Measurements from ENCODE around the gene PACS1.
A peak's percentile ranks its signal among the peaks of the same experiment; 100 is the strongest.
"Not testable (repeated sequence)": the region's sequence is repeated elsewhere in the genome, so short reads cannot be mapped to it uniquely, and the experiment has no call there.

The PACS1 gene

DNA sequence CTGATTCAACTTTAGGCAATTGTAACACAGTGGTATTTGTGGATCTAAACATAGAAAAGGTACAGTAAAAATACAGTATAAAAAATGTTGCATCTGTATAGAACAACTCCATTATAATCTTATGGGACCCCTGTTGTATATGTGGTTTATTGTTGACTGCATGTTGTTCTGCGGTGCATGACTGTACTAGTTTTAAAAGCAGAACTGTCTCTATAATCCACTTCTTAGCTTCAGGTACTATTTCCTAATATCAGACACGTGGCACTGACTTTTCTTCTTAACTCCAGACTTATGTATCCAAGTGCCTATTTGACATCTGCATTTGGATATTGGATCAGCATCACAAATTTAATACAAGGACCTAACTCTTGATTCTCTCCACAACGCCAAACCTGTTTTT, 41.1 kb downstream of the PACS1 start:
- no peak for DNase-seq (ENCODE audit: low read depth)

DNA sequence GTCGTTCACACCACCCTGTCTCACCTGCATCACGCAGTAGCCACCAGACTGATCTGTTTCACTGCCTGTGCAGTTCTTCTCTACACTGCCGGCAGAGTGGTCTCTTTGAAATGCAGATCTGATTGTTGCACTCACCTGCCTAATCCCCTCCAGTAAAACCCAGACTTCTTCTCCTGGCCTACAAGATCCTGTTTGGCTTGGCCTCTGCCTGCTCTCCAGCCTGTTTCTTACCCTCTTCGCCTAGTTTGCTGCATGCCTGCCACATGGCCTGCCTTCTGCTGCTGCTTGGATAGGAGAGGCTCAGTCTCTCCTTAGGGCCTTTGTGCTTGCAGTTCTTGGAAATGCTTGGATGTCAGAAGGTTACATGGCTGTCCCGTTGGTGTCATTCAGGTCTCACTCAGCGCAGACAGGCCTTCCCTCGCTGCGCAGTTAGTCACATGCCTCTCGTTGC, 42.0 kb downstream of the PACS1 start:
- DNase-seq (ENCODE audit: low read depth): no peak

GRCh38 chr11:66112601-66113499, 42.8 kb downstream of the PACS1 start:
- no peak for DNase-seq (ENCODE audit: low read depth)

DNA sequence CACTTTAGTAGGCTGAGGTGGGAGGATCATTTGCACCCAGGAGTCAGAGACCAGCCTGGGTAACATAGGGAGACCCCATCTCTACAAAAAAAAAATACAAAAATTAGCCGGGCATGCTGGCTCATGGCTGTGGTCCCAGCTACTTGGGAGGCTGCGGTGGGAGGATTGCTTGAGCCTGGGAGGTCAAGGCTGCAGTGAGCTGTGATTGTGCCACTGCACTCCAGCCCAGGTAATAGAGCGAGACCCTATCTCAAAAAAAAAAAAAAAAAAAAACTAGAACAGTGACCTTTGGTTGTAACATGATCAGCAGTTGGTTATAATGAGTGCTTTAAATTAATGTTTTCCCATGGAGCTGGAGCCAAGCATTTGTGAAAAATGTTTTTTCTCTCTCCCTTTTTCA, 44.9 kb downstream of the PACS1 start:
- DNase-seq (ENCODE audit: low read depth): not testable (repeated sequence)

- no peak for DNase-seq (ENCODE audit: low read depth)
Measured at GRCh38 chr11:66115638-66116301, 45.7 kb downstream of the PACS1 start.

DNA sequence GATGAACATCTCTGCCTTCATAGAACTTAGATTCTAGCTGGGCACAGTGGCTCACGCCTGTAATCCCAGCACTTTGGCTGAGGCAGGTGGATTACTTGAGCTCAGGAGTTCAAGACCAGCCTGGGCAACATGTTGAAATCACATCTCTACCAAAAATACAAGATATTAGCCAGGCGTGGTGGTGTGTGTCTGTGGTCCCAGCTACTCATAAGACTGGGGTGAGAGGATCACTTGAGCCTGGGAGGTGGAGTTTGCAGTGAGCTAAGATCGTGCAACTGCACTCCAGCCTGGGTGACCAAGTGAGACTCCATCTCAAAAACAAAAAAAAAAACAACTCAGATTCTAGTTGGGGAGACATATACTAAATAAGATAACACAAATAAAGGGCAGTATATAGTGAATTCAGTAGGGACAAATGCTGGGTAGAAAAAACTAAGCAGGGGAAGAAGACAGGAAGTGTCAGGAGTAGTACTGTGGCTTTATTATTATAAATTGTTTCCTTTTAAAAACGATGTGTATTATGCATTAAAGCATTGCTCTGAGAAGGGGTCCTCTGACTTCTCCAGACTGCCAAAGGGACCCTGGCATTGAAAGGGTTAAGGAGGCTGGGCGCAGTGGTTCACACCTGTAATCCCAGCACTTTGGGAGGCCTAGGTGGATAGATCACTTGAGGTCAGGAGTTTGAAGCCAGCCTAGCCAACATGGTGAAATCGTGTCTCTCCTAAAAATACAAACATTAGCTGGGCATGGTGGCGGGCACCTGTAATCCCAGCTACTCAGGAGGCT, 46.7 kb downstream of the PACS1 start:
- DNase-seq (ENCODE audit: low read depth): no peak

- no peak for DNase-seq (ENCODE audit: low read depth)
Measured at GRCh38 chr11:66118847-66119246, 48.8 kb downstream of the PACS1 start.

- DNase-seq (ENCODE audit: low read depth): no peak
Measured at GRCh38 chr11:66119348-66120133, 49.5 kb downstream of the PACS1 start.

GRCh38 chr11:66121466-66121865, 51.4 kb downstream of the PACS1 start:
- no peak for DNase-seq (ENCODE audit: low read depth)

- no peak for DNase-seq (ENCODE audit: low read depth)
Measured at GRCh38 chr11:66123902-66124301, 53.8 kb downstream of the PACS1 start.

DNA sequence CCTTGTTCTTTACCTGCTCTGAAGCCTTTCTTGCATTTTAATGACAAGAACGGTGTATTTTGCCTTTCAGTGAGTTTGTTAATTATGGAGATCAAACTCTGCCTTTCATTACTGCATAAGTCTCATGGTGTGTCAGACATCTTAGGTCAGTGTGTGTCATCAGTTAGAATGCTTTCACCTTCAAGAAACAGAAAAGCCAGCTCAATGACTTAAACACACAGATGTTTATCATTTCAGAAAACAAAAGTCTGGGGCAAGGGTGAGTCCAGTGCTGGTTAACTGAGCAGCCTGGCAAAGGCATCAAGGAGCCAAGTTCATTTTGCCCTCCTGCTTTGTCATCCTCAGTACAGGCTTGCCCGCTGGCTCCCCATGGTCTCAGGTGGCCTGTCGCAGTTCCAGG, 54.5 kb downstream of the PACS1 start:
- DNase-seq (ENCODE audit: low read depth): no peak

GRCh38 chr11:66126064-66126463, 56.0 kb downstream of the PACS1 start:
- DNase-seq (ENCODE audit: low read depth): no peak

GRCh38 chr11:66126808-66127555, 56.9 kb downstream of the PACS1 start:
- DNase-seq (ENCODE audit: low read depth): peak; percentile 43

DNA sequence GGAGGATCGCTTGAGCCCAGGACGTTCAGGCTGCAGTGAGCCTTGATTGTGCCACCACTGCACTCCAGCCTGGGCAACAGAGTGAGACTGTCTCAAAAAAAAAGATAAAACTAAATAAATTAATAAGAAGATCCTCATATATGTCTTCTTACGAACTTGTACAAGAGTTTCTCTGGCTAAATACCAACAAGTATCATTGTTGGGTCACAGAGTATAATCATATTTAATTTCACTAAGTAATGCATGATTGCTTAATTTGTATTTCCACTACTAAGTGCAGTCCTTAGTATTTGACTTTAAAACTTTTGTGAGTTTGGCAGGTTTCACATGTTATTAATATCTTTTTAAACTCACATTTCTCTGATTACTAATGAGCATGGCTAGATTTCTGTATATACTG, 60.9 kb downstream of the PACS1 start:
- no peak for DNase-seq (ENCODE audit: low read depth)

DNA sequence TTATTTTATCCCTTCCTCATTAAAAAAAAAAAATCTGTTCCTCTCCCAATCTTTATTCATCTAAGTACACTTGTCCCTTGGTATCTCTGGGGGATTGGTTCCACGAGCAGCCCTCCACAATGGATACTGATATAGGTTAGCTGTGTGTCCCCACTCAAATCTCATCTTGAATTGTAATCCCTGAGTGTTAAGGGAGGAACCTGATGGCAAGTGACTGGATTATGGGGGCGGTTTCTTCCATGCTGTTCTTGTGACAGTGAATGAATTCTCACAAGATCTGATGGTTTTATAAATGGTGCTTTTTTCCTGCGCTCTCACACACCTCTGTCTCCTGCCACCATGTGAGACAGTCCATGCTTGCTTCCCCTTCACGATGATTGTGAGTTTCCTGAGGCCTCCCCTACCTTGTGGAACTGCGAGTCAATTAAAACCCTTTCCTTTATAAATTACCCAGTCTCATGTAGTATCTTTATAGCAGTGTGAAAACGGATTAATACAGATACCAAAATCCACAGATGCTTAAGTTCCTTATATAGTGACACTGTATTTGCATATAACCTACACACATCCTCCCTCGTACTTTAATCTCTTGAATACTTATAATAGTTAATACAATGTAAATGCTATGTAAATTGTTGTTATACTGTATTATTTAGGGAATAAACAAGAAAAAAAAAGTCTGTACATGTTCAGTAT, 62.0 kb downstream of the PACS1 start:
- no peak for DNase-seq (ENCODE audit: low read depth)

DNA sequence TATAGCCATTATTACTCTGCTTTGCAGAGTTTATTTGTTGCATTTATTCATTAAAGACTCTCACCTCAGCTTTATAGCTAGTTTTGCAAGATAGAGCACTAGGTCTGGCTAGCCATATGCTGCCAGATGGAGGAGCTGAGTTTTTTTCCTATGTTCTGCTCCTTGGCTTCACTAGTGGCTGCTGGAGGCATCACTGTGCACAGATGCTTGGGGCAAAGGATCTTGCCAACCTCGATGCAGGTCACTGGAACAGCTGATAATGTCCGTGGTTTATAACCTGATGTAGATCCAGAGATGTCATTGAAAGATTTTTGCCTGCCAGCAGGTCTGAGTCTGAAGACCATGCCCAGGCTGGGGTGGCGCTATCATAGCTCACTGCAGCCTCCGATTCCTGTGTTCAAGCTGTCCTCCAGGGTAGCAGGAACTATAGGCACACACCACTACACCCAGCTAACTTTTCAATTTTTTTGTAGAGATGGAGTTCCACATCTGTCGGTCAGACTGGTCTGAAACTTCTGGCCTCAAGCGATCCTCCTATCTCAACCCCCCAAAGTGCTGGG, 63.2 kb downstream of the PACS1 start:
- DNase-seq (ENCODE audit: low read depth): no peak

DNA sequence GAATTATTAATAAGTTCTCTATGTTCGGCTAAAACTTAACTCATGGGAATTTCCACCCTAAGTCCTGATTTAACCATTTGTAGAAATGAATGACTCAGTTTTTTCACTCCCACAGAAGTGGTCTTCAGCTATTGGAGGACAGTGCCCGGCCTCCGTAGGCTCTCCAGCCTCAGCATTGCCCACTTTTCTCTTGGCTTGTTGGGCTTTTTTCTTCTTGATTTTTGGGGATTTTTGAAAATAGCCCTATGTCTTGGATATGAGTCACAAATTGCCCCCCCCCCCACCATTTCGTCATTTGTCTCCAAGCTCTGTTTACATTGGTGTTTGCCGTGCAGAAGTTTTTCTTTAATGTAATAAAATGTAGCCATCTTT, 66.7 kb downstream of the PACS1 start:
- DNase-seq (ENCODE audit: low read depth): no peak

GRCh38 chr11:66139817-66140404, 69.8 kb downstream of the PACS1 start:
- no peak for DNase-seq (ENCODE audit: low read depth)

DNA sequence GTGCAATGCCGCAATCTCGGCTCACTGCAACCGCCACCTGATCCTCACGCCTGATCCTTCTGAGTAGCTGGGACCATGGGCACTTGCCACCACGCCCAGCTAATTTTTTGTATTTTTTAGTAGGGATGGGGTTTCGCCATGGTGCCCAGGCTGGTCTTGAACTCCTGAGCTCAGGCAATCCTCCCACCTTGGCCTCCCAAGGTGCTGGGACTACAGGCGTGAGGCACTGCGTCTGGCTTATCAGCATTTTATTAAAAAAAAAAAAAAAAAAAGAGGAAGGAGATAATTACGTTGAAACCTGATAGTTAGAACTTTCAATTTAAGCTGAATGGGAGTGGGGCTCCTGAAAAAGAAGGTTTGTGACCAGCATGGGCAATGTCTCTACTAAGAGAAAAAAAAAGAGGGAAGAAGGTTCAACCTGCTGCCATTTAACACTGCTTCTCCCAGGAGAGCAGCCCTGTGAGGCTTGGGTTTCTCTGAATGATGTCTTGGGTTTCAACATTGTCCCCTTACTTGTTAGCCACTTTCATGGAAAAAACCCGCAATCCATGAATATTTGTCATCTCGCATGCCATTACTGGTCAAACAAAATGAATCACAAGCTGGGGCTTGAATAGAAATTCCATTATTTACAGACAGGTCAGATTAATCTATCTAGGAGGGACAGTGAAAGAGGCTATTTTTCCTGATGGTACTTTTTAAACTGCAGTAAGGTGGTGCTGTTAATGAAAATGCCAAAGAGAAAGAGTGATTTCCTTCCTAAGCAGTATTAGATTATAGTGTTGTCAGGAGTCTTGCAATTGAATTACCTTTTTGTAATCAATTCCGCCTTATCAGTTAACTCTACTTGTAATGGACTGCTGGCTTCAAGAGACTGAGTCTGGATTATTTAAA, 72.5 kb downstream of the PACS1 start:
- no peak for DNase-seq (ENCODE audit: low read depth)
